Posterior cingulate gyrus (tissue), 11 donors: Measurements from ENCODE around the gene STRN4.

ENCODE experiments used
- DNase-seq, 10 donors: peaks; one replicate each; pipeline versions ENCODE4 v3.0.0 to v3.0.0-alpha.2; 2020 to 2021; ENCODE audit warnings: mixed read lengths in 3 of 10
- intact Hi-C: fragments of 100-400 bp; cut with DNase I; formaldehyde crosslinking; loops from one replicate; pipeline ENCODE4 v1.15.1; 2023

Gene STRN4

DNA sequence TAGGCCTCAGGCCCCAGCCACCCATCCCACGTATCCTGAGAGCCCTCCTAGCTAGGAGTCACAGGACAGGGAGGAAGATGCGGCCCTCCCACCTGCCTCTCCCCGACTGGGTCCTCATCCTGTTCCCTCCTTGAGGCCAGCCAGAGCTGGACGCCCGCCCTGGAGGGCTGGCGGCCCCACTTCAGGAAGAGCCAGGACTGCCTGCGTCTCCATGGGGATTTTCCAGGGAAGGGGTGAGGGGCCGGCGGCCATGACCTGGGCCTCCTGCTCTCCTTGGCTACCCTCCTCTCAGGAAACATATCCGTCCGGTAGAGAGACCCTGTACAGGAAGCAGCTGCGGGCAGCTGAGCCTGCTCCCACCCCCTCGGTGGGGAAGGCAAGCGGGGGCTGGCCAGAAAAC lies 18.0 kb downstream of the STRN4 start:
- DNase-seq, result no peak
- intact Hi-C loops, result no loop called here

DNA sequence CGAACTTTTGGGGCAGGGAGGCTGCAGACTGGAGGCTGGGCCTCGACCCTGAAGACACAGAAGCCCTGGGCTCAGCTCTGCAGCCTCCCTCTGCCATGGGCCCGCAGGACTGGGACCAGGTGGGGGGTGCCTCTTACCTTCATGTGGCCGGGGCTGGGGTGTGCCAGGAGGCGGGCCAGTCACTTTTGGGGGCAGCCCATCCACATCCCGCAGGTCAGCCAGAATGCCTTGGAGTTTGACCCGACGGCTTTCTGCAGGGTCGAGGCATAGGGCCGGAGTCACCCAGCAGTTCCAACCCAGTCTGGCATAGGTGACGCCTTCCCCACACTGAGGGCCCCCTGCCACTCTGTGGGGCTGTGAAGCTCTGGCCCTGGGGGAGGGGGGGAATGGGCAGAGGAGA lies 18.5 kb downstream of the STRN4 start:
- intact Hi-C loops, result no loop called here

DNA sequence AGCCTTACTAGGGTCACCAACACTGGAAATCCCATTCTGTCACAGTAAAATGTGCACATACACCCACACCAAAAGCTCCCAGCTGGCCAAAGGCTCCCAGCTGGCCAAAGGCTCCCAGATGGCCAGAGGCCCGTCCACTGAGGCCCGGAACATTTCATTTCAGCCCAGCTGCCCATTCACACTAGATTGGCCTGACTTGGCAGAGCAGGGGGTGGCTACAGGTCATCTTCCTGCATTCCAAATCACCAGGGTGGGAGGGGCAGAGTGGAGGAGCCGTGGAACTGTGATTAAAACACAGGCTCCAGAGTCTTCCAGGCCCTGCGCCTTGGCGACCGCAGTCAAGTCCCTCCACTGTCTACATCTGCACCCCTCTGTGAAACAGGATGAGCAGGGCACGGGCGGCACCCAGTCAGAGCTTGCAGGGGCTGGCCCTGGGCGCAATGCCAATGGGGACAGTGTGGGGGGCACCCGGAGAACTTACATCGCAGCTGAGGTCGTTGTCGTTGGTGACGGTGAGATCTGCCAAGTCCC lies 19.2 kb downstream of the STRN4 start:
- intact Hi-C loops, result no loop called here
- peak in 1 of 10 donors; percentile 83 for DNase-seq

More for the DNA sequence above, 18.5 kb downstream of the STRN4 start:
- DNase-seq, result no peak

DNA sequence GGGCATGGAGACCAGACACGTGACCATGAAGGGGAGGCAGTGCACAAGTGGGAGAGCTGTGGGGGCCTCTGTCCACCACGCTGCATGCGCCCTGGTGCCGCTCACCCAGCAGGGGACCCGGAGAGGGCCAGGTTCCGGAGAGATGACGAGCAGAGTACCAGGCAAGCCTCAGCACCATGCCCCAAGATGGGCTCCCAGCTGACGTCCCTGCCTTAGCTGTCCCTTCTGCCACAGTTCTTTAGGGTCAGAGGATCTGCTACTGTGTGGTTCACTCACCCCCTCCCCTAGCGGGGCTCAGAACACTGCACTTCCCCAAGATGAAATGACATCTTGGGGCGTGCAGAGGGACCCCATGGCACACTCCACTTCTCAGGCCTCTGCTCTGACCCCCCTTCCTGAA lies 19.7 kb downstream of the STRN4 start:
- intact Hi-C loops, result no loop called here
- DNase-seq, result no peak

DNA sequence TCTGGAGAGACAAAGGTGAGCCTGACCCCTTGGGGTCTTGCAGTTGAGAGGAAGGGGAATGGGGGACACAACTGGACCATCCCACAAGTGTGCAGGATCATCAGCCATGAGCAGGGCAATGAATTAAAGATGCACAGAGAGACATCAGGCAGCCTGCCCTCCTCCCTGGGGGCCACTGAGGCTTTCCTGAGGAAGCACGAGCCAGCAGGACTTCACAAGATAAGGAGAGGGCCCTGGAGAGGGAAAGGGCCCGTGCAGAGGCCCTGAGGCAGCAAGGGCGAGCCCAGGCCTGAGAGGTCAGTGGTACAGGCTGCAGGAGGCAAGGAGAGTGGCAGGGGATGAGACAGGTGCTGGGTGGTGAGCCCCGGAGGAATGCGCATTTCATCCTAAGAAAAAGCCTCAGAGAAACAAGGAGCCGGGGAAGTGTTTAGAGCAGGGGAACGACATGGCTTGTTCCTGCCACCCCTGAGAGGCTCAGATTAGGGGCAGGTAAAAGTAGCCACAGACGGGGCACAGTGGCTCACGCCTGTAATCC lies 20.3 kb downstream of the STRN4 start:
- intact Hi-C loops, result no loop called here
- DNase-seq, result peak in 1 of 10 donors; percentile 30

DNA sequence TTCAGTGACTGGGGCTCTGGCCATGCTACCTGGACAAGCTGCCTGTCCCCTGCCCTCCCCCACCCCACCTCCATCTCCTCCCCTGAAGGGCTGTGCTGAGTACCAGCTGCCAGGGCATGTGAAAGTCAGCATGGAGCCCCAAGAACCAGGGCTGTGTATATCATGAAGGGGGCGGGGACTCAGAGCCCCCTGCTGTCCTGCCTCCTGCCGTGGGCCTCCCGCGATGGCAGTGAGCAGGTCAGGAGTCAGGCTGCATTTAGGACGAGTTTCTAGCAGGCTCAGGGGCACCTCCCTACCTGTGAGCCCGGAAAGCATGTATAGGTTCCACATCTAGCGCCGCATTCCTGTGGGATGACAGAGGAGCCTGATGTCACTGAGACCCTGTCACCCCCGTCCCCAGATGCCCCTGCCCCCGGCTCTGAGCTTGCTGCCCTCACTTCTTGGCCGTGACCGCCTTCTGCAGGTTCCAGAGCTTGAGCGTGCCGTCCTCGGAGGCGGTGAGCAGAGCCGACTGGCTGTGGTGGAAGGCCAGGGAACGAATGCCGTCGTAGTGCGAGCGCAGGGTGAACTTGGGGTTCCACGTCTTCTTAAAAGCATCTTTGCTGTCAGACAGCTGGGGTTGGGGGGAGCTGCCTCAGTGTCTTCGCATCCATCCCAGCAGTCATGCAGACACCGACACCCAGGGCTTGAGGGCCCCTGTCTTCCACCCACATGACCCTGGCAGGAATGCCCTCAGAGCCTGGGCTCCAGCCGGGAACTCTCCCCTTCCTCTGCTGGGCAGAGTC lies 21.0 kb downstream of the STRN4 start:
- no peak for DNase-seq
- intact Hi-C loops, result no loop called here

DNA sequence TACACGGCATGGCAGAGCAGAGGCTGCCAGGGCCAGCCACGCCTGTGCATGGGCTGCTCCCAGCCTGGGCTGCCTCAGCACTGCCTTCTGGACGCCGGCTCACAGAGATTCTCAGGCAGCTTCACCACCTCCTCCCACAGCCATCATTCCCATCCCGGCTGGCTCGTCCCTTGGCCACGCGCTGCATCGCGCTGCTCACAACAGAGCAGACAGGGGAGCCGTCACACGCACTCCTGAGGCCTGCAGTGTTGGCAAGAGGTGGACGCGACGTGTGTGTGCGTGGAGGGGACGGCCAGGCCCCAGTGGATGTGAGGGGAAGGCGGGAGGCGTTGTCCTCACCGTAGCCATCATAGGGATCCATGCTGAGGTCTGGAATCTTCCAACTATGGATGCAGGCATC lies 21.8 kb downstream of the STRN4 start:
- intact Hi-C loops, result no loop called here
- DNase-seq, result peak in 8 of 10 donors; percentile 62 to 95 (median 78)

DNA sequence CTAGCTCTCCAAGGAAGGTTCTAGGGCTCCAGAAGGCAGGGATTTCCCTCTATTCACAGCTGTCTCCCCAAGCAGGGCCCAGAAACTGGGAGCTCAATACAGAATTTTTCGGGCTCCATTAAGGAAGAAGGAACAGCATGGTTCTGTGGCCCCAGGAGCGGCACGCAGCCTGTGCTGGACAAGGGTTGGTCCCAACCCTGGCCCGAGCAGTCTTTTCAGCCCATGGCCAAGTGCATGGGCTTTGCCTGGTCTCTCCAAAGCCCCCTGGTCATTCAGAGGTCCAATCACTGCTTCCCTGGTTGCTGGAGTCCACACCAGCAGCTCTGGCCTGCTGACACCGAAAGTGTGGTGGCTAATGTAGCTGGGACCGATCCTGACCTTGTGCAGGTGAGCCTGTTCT lies 22.8 kb downstream of the STRN4 start:
- intact Hi-C loops, result no loop called here
- DNase-seq, result no peak

DNA sequence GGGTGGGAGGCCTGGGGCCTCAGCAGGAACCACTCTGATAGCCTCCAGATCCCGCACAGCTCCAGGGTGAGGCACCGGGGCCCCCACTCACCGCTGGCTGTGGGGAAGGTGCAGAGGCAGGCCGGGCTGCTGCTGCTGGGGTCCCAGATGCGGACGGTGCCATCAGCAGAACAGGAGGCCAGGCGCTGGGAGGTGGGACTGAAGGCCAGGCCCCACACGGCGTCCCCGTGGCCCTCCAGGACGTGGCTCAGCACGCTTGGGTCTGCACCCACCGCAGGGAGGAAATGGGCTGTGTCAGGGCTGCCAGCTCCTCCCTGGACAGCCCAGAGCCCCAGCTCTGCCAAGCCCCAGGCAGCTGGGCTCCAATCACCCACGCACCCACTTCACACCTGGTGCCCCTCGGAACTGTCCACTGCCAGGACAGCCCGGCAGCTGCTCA lies 23.2 kb downstream of the STRN4 start:
- DNase-seq, result no peak
- intact Hi-C loops, result no loop called here

DNA sequence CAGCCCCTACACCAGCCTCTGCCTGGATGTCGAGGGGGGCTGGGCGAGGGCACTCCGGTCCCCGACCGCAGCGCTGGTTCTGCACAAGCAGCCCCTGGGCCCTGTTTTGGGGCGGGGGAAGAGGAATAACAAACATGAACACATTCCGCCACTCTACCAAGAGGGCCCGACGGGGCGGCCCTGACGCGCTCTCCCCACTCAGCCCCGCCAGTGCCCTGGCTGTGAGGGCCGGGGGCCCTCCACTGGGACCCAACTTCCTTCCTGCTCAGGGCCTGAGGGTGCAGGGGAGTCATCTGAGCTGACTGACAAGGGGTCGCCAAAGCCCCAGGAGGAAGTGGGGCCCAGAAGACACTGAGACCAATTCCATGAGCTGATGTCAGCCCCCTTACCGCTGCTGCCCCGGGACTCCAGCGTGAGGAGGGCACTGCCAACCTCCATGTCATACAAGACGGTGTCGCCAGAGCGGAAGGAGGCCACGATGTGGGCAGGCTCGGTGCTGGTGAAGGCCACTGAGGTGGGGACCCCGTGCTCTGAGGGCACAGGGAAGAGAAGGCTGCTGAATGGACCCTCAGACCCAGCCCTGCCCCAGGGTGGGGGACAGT lies 23.7 kb downstream of the STRN4 start:
- DNase-seq, result no peak
- intact Hi-C loops, result no loop called here

DNA sequence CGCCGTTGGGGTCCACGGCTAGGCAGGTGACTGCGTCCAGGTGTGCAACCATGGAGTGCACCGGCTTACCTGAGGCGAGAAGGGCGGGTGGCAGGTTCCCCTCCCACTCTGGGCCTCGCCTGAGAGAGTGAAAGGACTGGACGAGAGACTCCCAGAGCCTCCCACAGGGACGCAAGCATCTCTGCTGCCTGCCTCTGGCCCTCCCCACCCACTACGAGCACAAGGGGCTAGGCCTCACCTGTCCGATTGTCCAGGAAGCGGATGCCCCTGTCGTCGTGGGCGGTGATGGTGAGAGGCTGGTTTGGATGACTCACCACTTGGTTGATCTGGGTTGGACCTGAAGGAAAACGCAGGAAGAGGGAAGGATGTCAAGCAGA lies 24.3 kb downstream of the STRN4 start:
- intact Hi-C loops, result no loop called here
- no peak for DNase-seq

DNA sequence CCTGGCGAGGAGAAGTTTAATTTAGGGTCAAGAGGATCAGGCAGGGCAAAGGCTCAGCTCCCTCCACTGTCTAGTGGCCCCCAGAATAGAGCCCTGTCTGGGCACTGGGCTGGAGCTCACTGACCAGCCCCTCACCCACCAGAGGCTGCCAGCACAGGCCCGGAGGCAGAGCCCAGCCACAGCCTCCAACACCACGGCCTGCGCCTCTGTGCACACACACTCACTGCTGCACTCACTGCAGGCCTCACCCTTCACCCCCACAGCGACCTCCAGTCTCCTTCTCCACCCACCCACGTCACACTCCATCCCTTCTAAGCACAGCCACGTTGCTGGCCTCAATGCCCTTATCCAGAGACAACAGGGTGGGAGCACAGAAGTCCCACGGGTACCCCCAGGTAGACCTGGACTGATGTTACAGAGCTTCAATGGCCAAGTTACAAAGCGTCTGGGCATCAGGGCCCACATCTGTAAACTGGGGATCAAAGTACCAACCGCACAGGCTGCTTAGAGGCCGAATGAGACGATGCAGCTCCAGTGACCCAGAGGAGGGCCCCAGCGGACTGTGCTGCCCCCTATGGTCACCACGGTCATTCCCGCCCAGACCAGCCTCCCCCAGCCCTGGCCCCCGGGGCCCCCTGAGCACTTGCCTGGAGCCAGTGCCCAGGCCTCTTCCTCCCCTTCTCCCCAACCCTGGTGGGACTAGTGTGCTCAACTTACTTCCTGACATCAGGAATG lies 24.8 kb downstream of the STRN4 start:
- intact Hi-C loops, result no loop called here
- no peak for DNase-seq

DNA sequence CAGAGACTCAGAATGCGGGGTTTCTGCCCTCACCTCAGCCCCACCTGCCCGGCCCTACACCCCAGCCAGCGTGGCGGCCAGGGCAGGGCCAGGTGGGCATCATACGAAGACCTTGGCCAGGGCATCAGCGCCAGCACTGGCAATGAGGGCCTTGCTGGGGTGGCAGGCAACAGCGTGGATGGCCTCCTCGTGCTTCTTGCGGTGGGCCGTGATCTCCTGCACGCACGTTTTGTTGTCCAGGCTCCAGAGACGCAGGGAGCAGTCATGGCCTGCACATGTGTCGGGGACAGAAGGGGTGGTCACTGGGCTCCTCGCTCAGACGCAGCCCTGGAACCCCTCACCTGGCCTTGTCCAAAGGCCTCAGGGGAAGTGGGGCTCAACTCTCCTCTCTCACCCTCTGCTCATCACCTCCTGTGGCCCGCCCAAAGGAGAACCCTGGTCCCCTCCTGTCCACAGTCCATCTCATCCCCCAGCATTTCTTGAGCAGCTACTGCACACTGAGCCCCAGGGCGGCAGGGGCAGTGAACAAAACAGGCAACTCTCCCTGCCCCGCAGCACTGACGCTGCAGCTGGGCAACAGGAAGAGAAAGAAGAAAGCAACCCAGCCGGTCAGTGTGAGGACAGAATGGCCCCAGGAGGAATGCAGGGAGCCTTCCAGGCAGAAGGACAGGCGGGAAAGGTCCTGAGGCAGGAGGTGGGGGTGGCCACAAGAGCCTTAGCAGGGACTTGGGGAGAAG lies 25.6 kb downstream of the STRN4 start:
- intact Hi-C loops, result no loop called here

DNA sequence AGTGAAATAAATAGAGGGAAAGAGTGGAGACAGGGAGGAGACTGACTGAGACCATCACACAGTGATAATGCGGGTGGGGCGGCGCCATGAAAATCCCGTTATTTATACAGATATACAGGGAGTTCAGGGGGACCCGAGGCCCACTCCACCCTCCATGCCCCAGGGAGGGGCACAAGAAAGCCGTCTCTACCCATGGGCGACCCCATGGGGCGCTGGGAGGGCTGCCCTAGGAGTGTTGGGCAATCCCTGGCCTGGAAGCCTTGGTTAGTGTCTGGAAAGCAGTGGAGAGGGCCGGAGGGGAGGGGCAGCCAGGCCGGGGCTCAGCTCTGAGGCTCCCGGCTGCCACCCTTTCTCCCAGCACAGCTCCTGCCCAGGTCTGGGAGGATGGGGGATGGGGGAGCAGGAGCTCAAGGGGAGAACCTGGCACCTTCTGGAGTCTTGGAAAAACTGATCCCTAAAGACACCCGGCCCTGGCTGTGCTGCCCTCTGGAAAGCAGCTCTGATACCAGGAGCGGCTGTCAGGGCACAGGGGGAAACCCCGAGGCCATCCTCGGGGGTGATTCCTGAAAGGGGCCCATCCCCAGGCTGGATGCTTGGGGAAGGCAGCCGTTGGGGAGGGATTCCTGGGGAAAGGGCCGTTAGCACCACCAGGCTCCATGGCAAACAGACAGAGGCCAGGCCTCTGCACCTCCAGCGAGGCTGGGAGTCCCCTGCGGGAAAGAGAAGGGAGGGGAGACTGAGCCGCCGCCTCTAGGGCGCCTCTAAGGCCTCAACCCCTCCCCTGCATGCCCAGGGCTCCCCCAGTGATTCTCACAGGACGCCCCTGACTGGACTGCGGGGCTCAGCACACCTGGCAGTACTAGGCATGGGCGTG lies 26.4 kb downstream of the STRN4 start:
- intact Hi-C loops, result no loop called here
- DNase-seq, result no peak

More for the DNA sequence above, 25.6 kb downstream of the STRN4 start:
- DNase-seq, result no peak

DNA sequence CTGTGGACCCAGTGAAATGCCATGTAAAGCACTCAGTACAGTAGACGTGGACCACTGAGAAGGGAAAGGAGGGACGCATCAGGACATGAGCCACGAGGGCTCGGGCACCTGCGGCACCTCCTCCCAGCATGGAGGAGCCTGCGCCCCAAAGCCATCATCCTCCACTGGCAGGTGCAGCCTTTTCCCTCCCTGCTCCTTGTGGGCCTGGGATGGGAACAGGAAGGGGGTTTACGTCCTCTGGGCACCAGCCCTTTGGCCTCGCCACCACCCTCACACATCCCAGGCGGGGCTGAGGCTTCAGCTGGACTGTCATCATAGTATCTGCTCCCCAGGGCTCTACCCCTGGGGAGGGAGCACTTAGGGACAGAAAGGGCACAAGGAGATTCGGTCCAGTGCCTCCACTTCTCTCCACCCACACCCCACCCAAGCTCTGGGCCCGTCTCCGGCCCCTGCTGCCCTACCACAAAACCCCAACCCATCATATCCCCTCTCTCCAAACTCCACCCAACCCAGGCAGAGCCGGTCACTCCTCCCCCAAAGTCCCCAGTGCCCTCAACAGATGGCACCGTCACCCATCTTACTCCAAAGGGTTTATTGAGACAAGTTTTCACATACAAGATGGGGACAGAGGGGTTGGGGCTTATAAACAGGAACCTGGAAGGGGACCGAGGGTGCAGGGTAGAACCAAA lies 27.2 kb downstream of the STRN4 start:
- no peak for DNase-seq
- intact Hi-C loops, result no loop called here

DNA sequence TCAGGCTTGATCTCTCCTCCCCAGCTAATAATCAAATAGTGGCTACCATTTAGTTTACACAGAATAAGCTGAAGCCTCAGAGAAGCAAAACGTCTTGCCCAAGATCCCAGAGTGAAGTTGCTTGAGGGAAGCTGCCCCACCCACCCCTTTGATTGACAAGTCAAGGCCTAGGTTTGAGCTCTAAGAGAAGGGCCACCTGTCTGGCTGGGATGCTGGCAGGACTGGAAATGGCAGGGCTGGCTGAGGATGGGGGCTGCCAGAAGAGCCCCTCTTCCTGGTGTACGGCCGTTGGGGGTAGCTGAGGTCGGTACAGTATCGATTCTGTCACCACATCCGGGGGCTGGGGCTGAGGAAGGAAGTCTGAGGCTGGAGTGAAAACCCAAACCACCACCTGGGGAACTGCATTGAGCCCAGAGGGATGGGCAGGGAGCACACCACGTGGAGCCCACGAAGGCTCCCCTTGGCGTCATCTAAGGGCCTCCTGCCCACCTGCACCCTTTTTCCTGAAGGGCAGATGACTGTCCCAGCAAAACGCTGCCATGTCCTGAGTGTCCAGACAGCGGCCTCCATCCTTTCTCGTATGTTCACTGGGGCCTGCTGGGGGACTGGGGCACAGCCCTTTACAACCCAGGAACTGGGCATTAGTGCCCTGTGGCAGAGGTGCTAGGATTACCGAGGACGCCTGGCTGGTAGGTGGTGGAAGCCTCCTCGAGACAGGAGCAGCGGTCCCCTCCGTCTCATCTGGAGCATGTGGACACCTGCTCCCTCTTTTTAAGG lies 27.9 kb downstream of the STRN4 start:
- DNase-seq, result no peak
- intact Hi-C loops, result no loop called here

DNA sequence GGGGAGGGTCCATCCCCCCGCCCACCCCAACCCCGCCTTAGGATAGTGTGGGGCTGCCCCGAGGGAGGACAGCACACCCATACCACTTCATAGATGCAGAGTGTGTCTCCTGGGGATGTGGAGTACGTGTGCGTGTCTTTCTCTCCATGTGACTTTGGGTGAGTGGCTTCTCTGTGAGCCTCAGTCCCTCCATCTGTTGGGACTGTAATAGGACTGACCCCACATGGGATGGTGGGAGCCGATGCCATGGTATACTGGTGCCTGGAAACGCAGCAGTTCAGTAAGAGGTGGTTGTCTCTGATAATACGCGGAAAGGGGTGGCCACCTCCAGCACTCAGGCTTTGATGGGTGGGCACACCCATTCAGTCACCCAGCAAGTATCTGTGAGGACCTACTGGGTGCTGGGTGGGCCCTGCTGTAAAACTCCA lies 28.5 kb downstream of the STRN4 start:
- intact Hi-C loops, result no loop called here
- no peak for DNase-seq
